ENCODE results near the gene MRPL50. TPM values are rescaled to one million over a fixed set of nuclear protein-coding genes. Genes with fewer than 3 reads are reported as not detected.

Gene MRPL50
- total and polyA plus RNA-seq, 8 donors, result 10.2 to 24.6 (median 21.5) TPM

- TF ChIP-seq CTCF (IDR thresholded peaks at IDR 0.05), result no peak
- no peaks in the 10 kb centered on the region for H3K4me1 ChIP-seq
Observed at GRCh38 chr9:101437806-101438232, 39.4 kb upstream of the MRPL50 start.

GRCh38 chr9:101435601-101436079, 37.2 kb upstream of the MRPL50 start, which contains the start of gene ALDOB:
Gene ALDOB (minus strand): TSS chr9:101435774. CDS start chr9:101430887, 4,887 bp downstream.
- intact Hi-C loops (cut with DNase I), result no loop called here
- Histone ChIP-seq H3K36me3 (no peaks in the 10 kb centered on the region), H3K27me3 (no peaks in the 10 kb centered on the region), H3K27ac (no peak within 1 kb of the TSS), H3K4me1 (no peaks in the 10 kb centered on the region), H3K9me3 (no peaks in the 10 kb centered on the region), H3K4me3 (no peak within 1 kb of the TSS)
- ATAC-seq, result no peak
- TF ChIP-seq CTCF (IDR thresholded peaks at IDR 0.05), result no peak
- DNase-seq, result no peak

More at GRCh38 chr9:101437806-101438232, 39.4 kb upstream of the MRPL50 start:
- intact Hi-C loops (cut with DNase I), result no loop called here
- DNase-seq, result no peak
- Histone ChIP-seq H3K4me3 (no peak overlapping the region), H3K27me3 (no peaks in the 10 kb centered on the region), H3K27ac (no peak overlapping the region), H3K9me3 (no peaks in the 10 kb centered on the region), H3K36me3 (no peaks in the 10 kb centered on the region)
- peak; percentile 63 for ATAC-seq

GRCh38 chr9:101434998-101435397, 36.6 kb upstream of the MRPL50 start:
- intact Hi-C loops (cut with DNase I), result no loop called here
- Histone ChIP-seq H3K4me3 (no peak overlapping the region), H3K4me1 (no peaks in the 10 kb centered on the region), H3K9me3 (no peaks in the 10 kb centered on the region), H3K27ac (no peak overlapping the region), H3K27me3 (no peaks in the 10 kb centered on the region), H3K36me3 (no peaks in the 10 kb centered on the region)
- DNase-seq (peak in 1 of 4 donors; percentile 11), ATAC-seq (peak; percentile 80)
- no peak for TF ChIP-seq CTCF (IDR thresholded peaks at IDR 0.05)

GRCh38 chr9:101433229-101433628, 34.8 kb upstream of the MRPL50 start:
- TF ChIP-seq CTCF (IDR thresholded peaks at IDR 0.05), result no peak
- H3K4me3 ChIP-seq, result no peak overlapping the region
- no peak overlapping the region for H3K27ac ChIP-seq
- intact Hi-C loops (cut with DNase I), result no loop called here
- no peaks in the 10 kb centered on the region for H3K4me1 ChIP-seq
- DNase-seq (no peak), ATAC-seq (no peak)
- no peaks in the 10 kb centered on the region for H3K27me3 ChIP-seq
- H3K9me3 ChIP-seq, result no peaks in the 10 kb centered on the region
- no peaks in the 10 kb centered on the region for H3K36me3 ChIP-seq

GRCh38 chr9:101432740-101433139, 34.3 kb upstream of the MRPL50 start:
- DNase-seq (no peak), ATAC-seq (no peak)
- no peak overlapping the region for H3K4me3 ChIP-seq
- H3K27me3 ChIP-seq, result no peaks in the 10 kb centered on the region
- no peaks in the 10 kb centered on the region for H3K36me3 ChIP-seq
- no peaks in the 10 kb centered on the region for H3K4me1 ChIP-seq
- intact Hi-C loops (cut with DNase I), result no loop called here
- H3K27ac ChIP-seq, result no peak overlapping the region
- H3K9me3 ChIP-seq, result no peaks in the 10 kb centered on the region
- no peak for TF ChIP-seq CTCF (IDR thresholded peaks at IDR 0.05)
